Lung (tissue), 12 donors: Measurements from ENCODE around the gene ING2. TPM values are rescaled to one million over a fixed set of nuclear protein-coding genes. Genes with fewer than 3 reads are reported as not detected.

Source experiments
- ATAC-seq: fragments of 200-7000 bp; cut with Tn5 transposase; one replicate; pipeline ENCODE4 v1.9.1; 2020; ENCODE audit warnings: moderate number of reproducible peaks; ENCODE audit not compliant: insufficient read depth, low FRiP score
- DNase-seq, 3 donors: peaks; one replicate each; pipeline ENCODE4 v3.0.0-alpha.2; 2013 to 2017
- H3K27ac ChIP-seq, 2 donors: one replicate each; pipeline ENCODE4 v1.5.1; 2013; ENCODE audit warnings: mild to moderate bottlenecking in 2 of 2, moderate library complexity in 2 of 2, control low read depth in 1 of 2, inconsistent platforms in 1 of 2, low read depth in 1 of 2, low read length in 1 of 2
- H3K27me3 ChIP-seq, 3 donors: one replicate each; pipeline ENCODE4 v1.5.1; 2013; ENCODE audit warnings: low read length in 2 of 3; ENCODE audit not compliant: control insufficient read depth in 3 of 3, insufficient read depth in 3 of 3
- H3K36me3 ChIP-seq, 4 donors: one replicate each; pipeline ENCODE4 v1.5.1; 2013; ENCODE audit warnings: low read length in 4 of 4, mild to moderate bottlenecking in 1 of 4, moderate library complexity in 1 of 4; ENCODE audit not compliant: control insufficient read depth in 4 of 4, insufficient read depth in 4 of 4
- H3K4me1 ChIP-seq, 5 donors: one replicate each; pipeline ENCODE4 v1.5.1; 2013; ENCODE audit warnings: low read length in 5 of 5, mild to moderate bottlenecking in 2 of 5, moderate library complexity in 1 of 5; ENCODE audit not compliant: control insufficient read depth in 5 of 5, insufficient read depth in 5 of 5
- H3K4me3 ChIP-seq: one replicate; pipeline ENCODE4 v1.5.1; 2013; ENCODE audit warnings: mild to moderate bottlenecking, control low read depth, moderate library complexity
- H3K9ac ChIP-seq, 2 donors: one replicate each; pipeline ENCODE4 v1.5.1; 2013; ENCODE audit warnings: low read length in 2 of 2, control low read depth in 1 of 2; ENCODE audit not compliant: insufficient read depth in 1 of 2
- H3K9me3 ChIP-seq, 4 donors: one replicate each; pipeline ENCODE4 v1.5.1; 2013; ENCODE audit warnings: low read length in 3 of 4, mild to moderate bottlenecking in 1 of 4, moderate library complexity in 1 of 4; ENCODE audit not compliant: control insufficient read depth in 4 of 4, insufficient read depth in 3 of 4
- WGBS, 2 donors: extraction: QIAGEN DNeasy Blood & Tissue Kit; methylation state at CpG; one replicate each; pipeline ENCODE4 v1.1.7; 2013; 5-methylcytosine and 5-hydroxymethylcytosine counted together
- polyA plus RNA-seq, 2 donors: library from polyadenylated mRNA; stranded (reverse); fragments of 200-250 nt; gene quantifications; one replicate each; pipeline ENCODE4 v1.2.1, GENCODE V29; 2013
- total RNA-seq, 2 donors: library from RNA; depleted of rRNA in 1 of 2; stranded (reverse); fragments of >200 nt in 1 of 2; gene quantifications; one replicate each; pipeline ENCODE4 v1.2.1, GENCODE V29; 2014 to 2021
- TF ChIP-seq, protein P1 (sequence below): IDR thresholded peaks from 2 replicates; pipeline ENCODE4 v1.5.1; 2012; ENCODE audit warnings: mild to moderate bottlenecking; ENCODE audit errors: control extremely low read depth, extremely low read depth
- donor health status: control.
- donor health status: control.
- donor health status: Bipolar disorder and iron deficiency.
- donor health status: healthy.
- donor health status: DM: yes; HTN: yes; CAD: no.

The ING2 gene
- total and polyA plus RNA-seq, 4 donors = 8.5 to 21.9 (median 9.8) TPM

DNA sequence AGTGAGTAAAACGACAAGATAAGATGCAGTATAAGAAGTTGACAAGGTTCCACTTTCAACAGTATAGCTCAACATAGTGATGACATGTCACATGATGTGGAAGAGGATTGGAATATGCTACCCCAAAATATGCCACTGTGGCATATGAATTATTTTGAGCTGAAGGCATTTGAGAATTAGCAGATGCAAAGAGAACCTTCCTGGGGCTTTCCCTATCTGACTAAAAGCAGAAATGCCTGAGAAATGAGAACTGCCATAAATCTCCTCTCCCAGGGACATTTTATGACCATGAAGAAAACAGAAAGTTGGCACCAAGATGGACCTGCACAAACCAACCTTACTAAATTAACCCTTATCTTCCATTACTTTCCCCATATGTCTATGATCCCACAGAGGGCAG is 35.6 kb upstream of the ING2 start:
- no peak overlapping the region for H3K27ac ChIP-seq
- H3K9me3 ChIP-seq = peaks cover 0 to 1% (median 0%) of the 10 kb centered on the region in 4 donors
- 80 to 92% methylated on average over 1 of the region's 1 CpG for WGBS, 2 donors
- H3K9ac ChIP-seq = no peak overlapping the region
- no peaks in the 10 kb centered on the region for H3K36me3 ChIP-seq
- H3K4me1 ChIP-seq = no peaks in the 10 kb centered on the region
- H3K4me3 ChIP-seq = no peak overlapping the region
- H3K27me3 ChIP-seq = no peaks in the 10 kb centered on the region
- ATAC-seq (no peak), DNase-seq (no peak)
- TF ChIP-seq, protein P1, sequence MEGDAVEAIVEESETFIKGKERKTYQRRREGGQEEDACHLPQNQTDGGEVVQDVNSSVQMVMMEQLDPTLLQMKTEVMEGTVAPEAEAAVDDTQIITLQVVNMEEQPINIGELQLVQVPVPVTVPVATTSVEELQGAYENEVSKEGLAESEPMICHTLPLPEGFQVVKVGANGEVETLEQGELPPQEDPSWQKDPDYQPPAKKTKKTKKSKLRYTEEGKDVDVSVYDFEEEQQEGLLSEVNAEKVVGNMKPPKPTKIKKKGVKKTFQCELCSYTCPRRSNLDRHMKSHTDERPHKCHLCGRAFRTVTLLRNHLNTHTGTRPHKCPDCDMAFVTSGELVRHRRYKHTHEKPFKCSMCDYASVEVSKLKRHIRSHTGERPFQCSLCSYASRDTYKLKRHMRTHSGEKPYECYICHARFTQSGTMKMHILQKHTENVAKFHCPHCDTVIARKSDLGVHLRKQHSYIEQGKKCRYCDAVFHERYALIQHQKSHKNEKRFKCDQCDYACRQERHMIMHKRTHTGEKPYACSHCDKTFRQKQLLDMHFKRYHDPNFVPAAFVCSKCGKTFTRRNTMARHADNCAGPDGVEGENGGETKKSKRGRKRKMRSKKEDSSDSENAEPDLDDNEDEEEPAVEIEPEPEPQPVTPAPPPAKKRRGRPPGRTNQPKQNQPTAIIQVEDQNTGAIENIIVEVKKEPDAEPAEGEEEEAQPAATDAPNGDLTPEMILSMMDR = no peak

DNA sequence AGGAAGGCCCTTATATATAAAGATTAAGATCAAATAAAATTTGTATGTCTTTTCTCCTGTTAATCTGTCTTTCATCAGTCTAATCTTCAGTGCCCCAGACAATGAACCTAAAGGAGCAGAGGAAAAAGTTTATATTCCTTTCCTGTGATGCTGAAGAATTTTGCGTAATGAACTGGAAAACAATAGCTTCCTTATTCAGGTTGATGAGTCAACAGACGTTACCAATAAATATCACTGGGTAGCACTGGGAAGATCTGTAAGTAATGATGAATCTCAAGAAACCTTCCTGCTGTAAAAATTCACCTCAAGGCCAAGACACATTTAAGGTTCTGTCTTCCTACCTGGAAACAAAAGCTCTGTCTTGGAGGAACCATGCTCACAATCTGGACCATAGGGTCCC is 34.9 kb upstream of the ING2 start:
- Histone ChIP-seq H3K27ac (no peak overlapping the region), H3K36me3 (no peaks in the 10 kb centered on the region), H3K4me3 (no peak overlapping the region), H3K4me1 (no peaks in the 10 kb centered on the region), H3K9ac (no peak overlapping the region), H3K9me3 (no peaks in the 10 kb centered on the region), H3K27me3 (no peaks in the 10 kb centered on the region)
- TF ChIP-seq, protein P1 = no peak
- WGBS, 2 donors = 54 to 71% methylated on average over 2 of the region's 2 CpGs
- DNase-seq (no peak), ATAC-seq (no peak)

DNA sequence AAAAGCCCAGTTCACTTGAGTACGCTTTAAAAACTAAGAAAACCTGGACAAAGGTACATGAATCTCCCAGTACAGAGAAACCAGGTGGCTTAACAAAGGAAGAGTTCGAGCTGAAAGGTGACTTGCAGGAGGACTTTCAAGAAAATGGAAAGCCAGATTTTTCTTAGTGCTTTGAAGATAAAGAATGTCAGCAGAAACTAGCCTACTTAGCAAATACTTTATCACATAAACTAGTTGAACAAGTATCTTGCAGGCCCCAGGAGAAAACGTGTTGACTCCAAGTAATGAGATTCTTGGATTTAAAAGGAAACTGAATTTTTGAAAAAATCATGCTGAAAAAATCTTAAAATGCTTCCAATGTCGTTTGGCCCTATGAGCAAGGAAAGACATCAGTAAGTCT is 34.0 kb upstream of the ING2 start:
- H3K27me3 ChIP-seq = no peaks in the 10 kb centered on the region
- TF ChIP-seq, protein P1 = no peak
- no peak overlapping the region for H3K27ac ChIP-seq
- H3K36me3 ChIP-seq = no peaks in the 10 kb centered on the region
- WGBS, 2 donors = 70 to 77% methylated on average over 4 of the region's 4 CpGs
- peak in 2 of 3 donors; percentile 11 to 40 for DNase-seq
- H3K9me3 ChIP-seq = no peaks in the 10 kb centered on the region
- ATAC-seq = no peak
- H3K4me3 ChIP-seq = no peak overlapping the region
- H3K9ac ChIP-seq = no peak overlapping the region
- no peaks in the 10 kb centered on the region for H3K4me1 ChIP-seq
